GM12865 (cell line): ENCODE measurements around the gene PHF1.

ENCODE experiments used
- DNase-seq: peaks from one replicate; pipeline ENCODE4 v3.0.0; 2010; ENCODE audit warnings: low read depth
- H3K4me3 ChIP-seq: 2 replicates; pipeline ENCODE4 v1.5.1; 2011; ENCODE audit warnings: mild to moderate bottlenecking, low read depth, low read length, control low read depth
- TF ChIP-seq, protein P1 (sequence below): IDR thresholded peaks from 2 replicates; pipeline ENCODE4 v1.5.1; 2011; ENCODE audit warnings: low read length, control low read depth, low read depth, inconsistent platforms; ENCODE audit not compliant: insufficient read depth; ENCODE audit errors: missing control alignments

The PHF1 gene

DNA sequence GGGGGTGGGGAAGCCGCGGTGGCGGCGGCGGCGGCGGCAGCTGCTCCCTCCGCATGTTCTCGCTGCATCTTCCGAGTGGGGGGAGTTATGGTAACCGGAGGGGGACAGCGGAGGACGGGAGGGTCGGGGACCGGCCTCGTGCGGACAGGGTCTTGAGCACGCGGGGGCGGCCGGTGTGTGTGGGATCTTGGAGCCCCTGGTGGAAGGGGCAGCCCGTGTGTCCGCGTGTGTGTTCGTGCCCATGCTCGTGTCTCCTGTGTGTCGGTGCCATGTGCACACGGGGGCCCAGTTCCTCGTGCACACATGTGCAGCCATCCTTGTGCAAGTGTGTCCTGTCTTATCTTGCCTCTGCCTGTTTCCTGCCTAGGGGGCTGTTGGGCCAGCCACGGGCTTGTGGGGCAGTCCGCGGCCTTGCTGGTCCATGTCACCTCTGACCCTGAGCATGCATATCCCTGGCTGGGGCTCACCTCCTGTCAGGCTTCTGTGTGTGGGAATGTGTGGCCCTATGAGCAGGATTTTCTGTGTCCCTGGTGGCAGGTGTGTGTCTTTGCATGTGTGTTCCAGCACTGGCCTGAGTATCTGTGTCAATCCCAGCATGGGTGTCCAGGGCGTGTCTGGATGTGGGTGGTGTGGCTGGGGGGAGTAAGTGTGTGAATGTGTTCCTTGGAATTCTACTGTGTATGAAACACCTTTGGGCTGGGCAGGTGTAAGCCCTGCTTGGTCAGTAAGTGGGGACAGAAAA is 17.6 kb downstream of the PHF1 start:
- TF ChIP-seq, protein P1, sequence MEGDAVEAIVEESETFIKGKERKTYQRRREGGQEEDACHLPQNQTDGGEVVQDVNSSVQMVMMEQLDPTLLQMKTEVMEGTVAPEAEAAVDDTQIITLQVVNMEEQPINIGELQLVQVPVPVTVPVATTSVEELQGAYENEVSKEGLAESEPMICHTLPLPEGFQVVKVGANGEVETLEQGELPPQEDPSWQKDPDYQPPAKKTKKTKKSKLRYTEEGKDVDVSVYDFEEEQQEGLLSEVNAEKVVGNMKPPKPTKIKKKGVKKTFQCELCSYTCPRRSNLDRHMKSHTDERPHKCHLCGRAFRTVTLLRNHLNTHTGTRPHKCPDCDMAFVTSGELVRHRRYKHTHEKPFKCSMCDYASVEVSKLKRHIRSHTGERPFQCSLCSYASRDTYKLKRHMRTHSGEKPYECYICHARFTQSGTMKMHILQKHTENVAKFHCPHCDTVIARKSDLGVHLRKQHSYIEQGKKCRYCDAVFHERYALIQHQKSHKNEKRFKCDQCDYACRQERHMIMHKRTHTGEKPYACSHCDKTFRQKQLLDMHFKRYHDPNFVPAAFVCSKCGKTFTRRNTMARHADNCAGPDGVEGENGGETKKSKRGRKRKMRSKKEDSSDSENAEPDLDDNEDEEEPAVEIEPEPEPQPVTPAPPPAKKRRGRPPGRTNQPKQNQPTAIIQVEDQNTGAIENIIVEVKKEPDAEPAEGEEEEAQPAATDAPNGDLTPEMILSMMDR: peak; percentile 58
- DNase-seq: peak; percentile 65
- H3K4me3 ChIP-seq: peak overlapping the region; percentile 52

DNA sequence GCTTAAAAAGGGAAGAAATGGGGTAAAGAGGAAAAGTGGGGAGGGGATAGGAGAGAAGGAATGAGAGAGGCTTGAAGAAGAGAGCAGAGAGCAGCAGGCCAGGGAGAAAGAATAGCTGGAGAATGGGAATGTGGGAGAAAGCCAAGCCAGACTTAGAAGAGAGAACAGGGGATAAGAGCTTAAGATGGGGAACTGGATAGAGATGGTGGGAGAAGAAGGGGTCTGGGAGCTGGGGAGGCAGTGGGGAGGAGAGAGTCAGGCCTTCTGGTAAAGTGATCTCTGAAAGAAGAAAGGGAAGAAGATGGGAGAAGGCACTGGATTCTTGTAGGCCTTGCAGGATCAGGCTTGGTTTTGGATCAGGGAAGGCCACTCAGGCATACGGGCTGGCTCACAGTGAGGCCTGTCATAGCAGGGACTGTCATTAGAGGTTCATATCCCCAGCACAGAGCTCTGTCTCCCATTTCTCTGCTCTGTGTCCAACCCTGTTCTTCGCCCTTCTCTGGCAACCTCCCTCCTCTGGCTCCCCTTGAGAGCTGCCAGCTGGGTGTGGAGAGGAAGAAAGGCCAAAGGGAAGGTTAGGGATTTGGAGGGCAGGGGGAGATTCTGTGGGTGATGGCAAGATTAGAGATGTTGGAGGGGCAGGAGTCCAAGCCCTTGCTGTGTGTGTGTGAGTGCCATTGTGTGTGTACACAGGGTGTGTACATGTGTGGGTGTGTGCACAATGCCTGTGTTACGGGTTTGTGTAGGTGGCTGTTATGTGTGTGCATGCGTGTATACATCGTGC is 18.3 kb downstream of the PHF1 start:
- TF ChIP-seq, protein P1: no peak

DNA sequence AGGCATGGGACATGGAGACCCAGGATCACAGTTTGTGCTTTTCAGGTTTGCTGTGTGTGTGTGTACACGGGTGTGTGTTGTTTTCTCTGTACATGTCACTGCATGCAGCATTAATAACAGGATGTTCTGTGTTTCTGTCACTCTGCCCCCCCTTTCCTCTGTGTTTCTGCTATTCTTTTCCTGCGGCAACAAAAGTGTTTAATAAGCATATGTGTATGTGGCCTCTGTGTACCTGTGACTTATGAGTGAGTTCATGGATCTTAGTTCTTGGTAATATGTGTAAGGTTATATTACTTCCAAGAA is 18.9 kb downstream of the PHF1 start:
- DNase-seq: no peak
- TF ChIP-seq, protein P1: no peak
- no peak overlapping the region for H3K4me3 ChIP-seq

More for the DNA sequence above, 18.3 kb downstream of the PHF1 start:
- no peak for DNase-seq
- H3K4me3 ChIP-seq: no peak overlapping the region

DNA sequence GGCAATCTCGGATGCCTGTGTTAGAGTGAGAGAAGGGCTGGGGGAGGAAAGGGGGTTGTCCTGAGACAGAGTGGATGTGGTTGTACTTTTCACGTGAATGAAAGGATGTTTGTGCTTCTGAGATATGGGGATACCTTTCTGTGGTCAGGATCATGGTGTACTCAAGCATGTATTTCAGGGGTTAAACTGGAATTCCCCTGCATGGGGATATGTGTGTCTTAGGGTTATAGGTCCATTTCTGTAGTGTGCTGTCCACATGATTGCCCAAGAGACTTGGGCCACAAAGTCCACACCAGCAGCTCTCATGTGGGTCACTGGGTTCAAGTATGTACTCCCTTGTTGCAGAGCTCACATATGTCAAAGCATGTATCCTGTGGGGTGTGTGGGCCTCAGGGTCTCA is 19.5 kb downstream of the PHF1 start:
- peak; percentile 57 for DNase-seq
- TF ChIP-seq, protein P1: no peak
- H3K4me3 ChIP-seq: no peak overlapping the region

DNA sequence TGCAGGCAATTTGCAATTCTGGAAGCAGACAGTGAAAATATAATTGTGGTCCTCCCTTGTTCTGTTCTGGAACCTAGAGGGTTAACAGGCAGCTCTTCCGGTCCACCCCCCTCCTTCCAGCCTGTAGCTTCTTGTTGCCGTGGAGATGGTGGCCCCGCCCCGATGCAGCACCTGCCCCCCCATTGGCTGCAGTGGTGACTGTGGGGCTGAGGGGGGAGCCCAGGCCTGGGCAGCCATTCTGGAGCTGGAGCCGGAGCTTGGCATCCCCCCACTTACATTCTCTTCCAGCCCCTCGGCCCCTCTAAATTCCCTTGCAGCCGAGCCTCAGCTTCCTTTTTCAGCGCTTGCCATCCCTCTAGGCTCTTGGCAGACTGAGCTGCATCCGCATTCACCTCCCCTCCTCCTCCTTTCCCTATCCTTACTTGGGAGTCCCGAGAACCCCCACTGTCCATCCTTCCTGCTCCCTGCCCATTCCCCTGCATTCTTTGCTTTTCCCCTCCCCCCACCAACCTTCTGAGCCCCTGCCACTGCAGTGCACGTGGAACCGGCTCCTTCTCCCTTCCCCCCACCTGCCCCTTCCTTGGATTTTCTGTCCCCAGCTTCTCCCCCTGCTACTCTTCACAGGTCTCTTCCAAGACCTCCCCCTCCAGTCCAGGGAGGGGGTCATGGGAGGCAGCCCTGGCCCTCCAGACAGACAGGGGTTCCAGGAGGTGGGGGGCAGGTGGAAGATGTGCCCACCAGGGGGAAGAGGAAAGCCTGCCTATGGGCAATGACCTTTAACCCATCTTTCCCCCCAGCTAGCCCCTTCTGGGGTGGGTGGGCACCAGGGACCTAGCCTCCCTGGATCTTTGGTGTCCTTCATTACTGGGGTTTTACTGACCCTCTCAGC is 20.4 kb downstream of the PHF1 start:
- peak; percentile 88 for DNase-seq
- peak overlapping the region; percentile 15 for H3K4me3 ChIP-seq

DNA sequence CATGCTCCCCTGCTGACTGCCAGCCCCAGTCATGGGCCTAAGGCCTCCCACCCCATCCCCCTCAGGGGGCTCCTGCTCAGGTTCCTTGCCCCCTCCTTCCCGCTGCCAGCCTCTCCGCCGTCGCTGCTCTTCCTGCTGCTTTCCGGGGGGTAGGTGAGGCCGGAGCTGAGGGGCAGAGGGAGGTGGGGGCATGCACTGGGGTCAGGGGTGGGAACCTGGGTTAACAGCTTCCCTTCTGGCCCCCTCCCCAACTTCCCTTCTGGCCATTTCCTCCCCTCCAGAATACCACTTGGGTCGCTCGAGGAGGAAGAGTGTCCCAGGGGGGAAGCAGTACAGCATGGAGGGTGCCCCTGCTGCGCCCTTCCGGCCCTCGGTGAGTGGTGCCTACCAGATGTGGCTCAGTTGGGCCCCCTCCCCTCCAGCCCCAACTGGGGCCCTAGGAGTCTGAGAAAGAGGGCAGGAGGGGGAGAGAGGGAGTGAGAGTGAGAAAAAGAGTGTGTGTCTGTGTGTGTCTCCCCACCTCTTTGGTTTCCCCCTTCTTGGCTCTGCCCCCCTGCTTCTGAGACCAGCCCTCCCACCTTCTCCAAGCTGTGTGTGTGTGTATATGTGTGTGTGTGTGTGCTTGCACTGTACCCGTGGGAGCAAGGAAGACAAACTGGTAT is 21.2 kb downstream of the PHF1 start:
- H3K4me3 ChIP-seq: peak overlapping the region; percentile 15
- DNase-seq: peak; percentile 36
- TF ChIP-seq, protein P1: no peak

More for the DNA sequence above, 20.4 kb downstream of the PHF1 start:
- TF ChIP-seq, protein P1: no peak
